ENCODE measurements around the gene PCBP4.

DNA sequence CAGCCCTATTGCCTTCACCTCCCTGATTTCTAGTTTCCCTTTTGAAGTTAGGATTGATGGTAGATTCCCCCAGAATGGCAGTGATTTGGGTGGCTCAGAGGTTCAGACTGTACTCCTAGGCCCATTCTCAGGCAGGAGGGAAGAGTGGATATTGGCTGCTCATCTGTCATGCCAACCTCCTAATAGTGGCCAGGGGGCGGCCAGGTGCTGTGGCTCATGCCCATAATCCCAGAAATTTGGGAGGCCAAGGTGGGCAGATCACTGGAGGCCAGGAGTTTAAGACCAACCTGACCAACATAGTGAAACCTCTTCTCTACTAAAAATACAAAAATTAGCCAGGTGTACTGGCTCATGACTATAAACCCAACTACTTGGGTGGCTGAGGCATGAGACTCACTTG lies 36.8 kb downstream of the PCBP4 start:
- no peak for TF ChIP-seq EZH2 (IDR thresholded peaks at IDR 0.05; ENCODE audit: low read depth)
- TF ChIP-seq, protein P1, sequence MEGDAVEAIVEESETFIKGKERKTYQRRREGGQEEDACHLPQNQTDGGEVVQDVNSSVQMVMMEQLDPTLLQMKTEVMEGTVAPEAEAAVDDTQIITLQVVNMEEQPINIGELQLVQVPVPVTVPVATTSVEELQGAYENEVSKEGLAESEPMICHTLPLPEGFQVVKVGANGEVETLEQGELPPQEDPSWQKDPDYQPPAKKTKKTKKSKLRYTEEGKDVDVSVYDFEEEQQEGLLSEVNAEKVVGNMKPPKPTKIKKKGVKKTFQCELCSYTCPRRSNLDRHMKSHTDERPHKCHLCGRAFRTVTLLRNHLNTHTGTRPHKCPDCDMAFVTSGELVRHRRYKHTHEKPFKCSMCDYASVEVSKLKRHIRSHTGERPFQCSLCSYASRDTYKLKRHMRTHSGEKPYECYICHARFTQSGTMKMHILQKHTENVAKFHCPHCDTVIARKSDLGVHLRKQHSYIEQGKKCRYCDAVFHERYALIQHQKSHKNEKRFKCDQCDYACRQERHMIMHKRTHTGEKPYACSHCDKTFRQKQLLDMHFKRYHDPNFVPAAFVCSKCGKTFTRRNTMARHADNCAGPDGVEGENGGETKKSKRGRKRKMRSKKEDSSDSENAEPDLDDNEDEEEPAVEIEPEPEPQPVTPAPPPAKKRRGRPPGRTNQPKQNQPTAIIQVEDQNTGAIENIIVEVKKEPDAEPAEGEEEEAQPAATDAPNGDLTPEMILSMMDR (conservative IDR thresholded peaks at IDR 0.05): no peak

All from PC-9 (cell line).